VCaP (cell line): ENCODE results near the gene ZNF865.
"Not testable (repeated sequence)": the region's sequence is repeated elsewhere in the genome, so short reads cannot be mapped to it uniquely, and the experiment has no call there.

ENCODE experiments used
- H3K27ac ChIP-seq: fragments of 450-650 bp; 2 replicates; pipeline ENCODE4 v1.5.1; 2017
- TF ChIP-seq, protein P1 (sequence below): fragments of 450-650 bp; conservative IDR thresholded peaks from 2 replicates; pipeline ENCODE4 v1.5.1; 2017; ENCODE audit warnings: mild to moderate bottlenecking, moderate library complexity

The ZNF865 gene

DNA sequence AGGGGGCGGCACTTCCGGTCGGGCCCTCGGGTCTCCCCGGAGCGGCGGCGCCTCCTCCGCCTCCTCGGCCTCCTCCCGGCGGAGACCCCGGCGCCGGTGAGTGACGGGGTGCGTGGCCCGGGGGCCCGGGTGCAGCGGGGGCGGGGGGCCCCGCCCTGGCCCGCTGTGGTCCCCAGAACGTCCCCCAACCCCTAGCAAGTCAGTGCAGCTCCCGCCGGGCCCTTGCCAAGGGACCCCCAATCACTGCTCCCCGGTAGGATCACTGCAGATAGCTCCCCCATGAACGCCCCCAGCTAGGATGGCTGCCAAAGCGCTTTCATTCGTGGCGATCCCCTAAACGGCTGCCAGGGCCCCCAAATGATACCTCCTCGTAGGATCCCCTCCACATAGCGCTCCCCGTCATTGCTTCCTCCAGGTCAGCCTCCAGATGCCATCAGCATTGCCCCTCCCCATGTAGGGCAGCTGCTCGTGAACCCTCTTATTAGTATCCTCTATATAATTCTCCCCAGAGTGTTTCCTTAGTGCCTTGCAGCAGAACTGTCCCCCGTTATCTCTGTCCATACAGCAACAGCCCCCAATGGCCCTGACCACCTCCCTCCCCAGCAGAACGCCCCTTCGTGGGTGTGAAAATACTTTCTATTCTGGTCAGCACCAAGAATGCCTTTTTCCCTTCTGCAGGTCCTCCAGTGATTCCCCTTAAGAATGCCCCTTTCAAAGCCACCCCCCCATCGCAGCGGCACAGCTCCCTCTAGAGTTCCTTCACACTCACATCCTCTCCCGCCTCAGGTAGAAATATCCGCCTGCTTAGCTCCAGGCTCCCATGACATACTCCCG lies at the start of gene ZNF865:
ZNF865 (plus strand) TSS at position 11 of the 834 bp plus-strand sequence. CDS start 7,972 bp downstream, outside the sequence.
- TF ChIP-seq, protein P1, sequence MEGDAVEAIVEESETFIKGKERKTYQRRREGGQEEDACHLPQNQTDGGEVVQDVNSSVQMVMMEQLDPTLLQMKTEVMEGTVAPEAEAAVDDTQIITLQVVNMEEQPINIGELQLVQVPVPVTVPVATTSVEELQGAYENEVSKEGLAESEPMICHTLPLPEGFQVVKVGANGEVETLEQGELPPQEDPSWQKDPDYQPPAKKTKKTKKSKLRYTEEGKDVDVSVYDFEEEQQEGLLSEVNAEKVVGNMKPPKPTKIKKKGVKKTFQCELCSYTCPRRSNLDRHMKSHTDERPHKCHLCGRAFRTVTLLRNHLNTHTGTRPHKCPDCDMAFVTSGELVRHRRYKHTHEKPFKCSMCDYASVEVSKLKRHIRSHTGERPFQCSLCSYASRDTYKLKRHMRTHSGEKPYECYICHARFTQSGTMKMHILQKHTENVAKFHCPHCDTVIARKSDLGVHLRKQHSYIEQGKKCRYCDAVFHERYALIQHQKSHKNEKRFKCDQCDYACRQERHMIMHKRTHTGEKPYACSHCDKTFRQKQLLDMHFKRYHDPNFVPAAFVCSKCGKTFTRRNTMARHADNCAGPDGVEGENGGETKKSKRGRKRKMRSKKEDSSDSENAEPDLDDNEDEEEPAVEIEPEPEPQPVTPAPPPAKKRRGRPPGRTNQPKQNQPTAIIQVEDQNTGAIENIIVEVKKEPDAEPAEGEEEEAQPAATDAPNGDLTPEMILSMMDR = peak; percentile 92
- H3K27ac ChIP-seq = peak within 1 kb of the TSS; percentile 95

DNA sequence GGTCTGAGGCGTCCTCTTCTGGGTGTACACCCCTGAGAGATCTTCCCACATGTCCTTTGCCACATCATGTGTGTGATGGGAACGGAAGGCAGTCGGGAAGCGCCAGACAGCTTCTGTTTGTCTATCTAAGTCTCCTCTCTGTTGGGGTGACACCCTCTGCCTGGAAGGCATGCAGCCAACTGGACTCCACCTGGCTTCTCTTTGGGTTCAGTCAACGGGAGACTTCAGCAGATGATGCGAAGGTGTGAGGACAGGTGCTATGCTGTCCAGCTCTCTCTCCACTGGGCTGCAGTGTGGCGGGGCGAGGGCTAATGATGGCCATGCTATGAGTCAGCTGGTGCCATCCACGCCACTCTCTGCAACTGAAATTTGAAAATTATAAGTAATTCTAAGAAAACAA lies 45.8 kb upstream of the ZNF865 start:
- TF ChIP-seq, protein P1 = no peak
- H3K27ac ChIP-seq = no peak overlapping the region

DNA sequence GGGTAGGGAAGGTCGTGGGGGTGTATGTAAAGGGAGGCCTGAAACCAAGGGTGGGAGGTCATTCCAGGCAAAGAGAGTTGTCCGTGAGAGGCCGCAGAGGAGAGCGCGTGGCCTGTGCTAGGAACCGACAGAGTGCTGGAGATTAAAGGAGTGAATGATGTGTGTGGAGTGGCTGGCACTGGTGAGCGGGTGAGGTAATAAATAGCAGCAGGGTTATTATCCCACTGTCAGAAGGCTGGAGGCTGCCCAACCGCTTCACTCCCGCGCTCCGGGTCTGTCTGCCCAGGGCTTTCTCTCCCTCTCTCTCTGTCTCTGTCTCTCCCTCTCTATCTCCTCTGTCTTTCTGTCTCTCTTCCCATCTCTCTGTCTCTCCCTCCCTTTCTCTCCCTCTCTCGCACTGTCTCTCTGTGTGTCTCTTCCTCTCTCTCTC lies 42.2 kb upstream of the ZNF865 start:
- H3K27ac ChIP-seq = no peak overlapping the region
- TF ChIP-seq, protein P1 = no peak

DNA sequence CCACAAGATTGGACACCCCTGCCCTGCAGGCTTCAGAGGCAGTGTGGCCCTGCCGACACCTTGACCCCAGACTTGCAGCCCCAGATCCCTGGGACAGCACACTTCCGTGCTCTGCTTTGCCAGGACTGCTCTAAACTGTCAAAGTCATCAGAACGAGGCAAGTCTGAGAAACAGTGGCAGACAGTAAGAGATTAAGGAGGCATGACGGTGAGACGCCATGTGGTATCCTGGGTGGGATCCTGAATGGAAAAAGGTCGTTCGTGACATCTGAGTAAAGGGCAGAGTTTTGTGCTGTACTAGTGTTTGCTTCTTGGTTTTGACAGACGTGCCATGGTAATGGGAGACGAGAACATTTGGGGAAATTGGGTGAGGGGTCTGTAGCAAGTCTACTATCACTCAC lies 38.6 kb upstream of the ZNF865 start:
- TF ChIP-seq, protein P1 = no peak
- no peak overlapping the region for H3K27ac ChIP-seq

DNA sequence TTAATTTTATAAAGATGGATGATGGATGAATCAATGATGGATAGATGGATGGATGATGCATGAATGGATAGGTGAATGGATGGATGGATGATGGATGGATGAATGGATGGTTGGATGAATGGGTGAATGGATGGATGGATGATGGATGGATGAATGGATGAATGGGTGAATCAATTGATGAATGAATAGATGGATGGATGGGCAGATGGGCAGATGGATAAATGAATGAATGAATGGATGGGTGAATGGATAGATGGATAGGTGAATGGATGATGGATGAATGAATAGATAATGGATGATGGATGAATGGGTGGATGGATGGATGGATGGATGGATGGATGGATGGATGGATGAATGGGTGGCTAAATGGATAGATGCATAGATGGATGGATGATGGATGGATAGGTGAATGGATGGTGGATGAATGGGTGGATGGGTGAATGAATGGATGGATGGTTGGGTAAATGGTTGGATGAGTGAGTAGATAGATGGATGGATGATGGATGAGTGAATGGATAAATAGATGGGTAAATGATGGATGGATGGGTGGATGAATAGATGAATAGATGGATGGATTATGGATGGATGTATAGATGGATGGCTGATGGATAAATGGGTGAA lies 37.6 kb upstream of the ZNF865 start:
- H3K27ac ChIP-seq = no peak overlapping the region
- TF ChIP-seq, protein P1 = no peak

DNA sequence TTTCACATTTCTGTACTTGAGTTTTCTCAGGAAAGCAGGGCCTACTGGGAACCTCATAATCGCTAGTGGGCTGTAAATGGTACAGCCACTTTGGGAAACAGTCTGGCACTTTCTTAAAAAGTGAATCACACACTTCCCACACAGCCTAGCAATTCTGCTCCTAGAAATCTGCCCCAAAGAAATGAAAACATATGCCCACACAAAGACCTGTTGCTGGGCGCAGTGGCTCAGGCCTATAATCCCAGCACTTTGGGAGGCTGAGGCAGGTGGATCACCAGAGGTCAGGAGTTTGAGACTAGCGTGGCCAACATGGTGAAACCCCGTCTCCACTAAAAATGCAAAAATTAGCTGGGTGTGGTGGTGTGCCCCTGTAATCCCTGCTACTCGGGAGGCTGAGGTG lies 36.0 kb upstream of the ZNF865 start:
- not testable (repeated sequence) for H3K27ac ChIP-seq

DNA sequence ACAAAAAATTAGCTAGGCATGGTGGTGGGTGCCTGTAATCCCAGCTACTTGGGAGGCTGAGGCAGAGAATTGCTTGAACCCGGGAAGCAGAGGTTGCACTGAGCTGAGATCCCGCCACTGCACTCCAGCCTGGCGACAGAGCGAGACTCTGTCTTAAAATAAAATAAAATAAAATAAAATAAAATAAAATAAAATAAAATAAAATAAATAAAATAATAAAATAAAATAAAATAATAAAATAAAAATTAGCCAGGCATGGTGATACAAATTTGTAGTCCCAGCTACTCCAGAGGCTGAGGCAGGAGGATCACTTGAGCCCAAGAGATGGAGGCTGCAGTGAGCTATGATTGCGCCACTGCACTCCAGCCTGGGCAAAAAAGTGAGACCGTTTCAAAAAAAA lies 31.5 kb upstream of the ZNF865 start:
- H3K27ac ChIP-seq = not testable (repeated sequence)

DNA sequence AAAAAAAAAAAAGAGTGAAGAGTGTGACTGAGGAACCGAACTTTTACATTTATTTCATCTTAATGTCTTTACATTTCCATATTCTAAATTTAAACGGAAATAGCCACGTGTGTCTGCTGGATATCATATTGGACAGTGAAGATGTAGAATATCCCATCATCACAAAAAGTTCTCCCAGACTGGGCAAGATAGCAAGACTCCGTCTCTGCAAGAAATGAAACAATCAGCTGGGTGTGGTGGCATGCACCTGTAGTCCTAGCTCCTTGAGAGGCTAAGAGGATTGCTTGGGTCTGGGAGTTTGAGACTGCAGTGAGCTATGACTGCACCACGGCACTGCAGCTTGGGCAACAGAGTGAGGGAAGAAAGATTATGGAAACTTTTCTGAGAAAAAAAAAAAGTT lies 28.7 kb upstream of the ZNF865 start:
- TF ChIP-seq, protein P1 = no peak

More for the DNA sequence above, 28.7 kb upstream of the ZNF865 start:
- H3K27ac ChIP-seq = no peak overlapping the region
